Vagina (tissue), 2 donors: ENCODE results near the gene BEX4. TPM values are rescaled to one million over a fixed set of nuclear protein-coding genes. Genes with fewer than 3 reads are reported as not detected.
"Not testable (repeated sequence)": the region's sequence is repeated elsewhere in the genome, so short reads cannot be mapped to it uniquely, and the experiment has no call there.

Source experiments
- DNase-seq, 2 donors: peaks; one replicate each; pipeline ENCODE4 v3.0.0-alpha.2; 2017; ENCODE audit errors: extremely low spot score in 2 of 2
- H3K27ac ChIP-seq: fragments of 200-600 bp; sonication (generic); one replicate; pipeline ENCODE4 v1.5.1; 2019
- H3K27me3 ChIP-seq: fragments of 200-600 bp; sonication (generic); one replicate; pipeline ENCODE4 v1.5.1; 2019
- H3K36me3 ChIP-seq, 2 donors: fragments of 200-600 bp; sonication (generic); one replicate each; pipeline ENCODE4 v1.5.1; 2017 to 2019
- H3K4me1 ChIP-seq: fragments of 200-600 bp; sonication (generic); one replicate; pipeline ENCODE4 v1.5.1; 2019
- H3K4me3 ChIP-seq, 2 donors: fragments of 200-600 bp; sonication (generic); 1 replicate in 1 of 2; 2 replicates in 1 of 2; pipeline ENCODE4 v1.5.1; 2016 to 2019
- H3K9me3 ChIP-seq: fragments of 200-600 bp; sonication (generic); one replicate; pipeline ENCODE4 v1.5.1; 2019
- CTCF ChIP-seq, 3 experiments: fragments of 450-650 bp in 2 of 3; fragments of 200-600 bp in 1 of 3; sonication (generic) in 1 of 3; IDR thresholded peaks; one replicate each; pipeline ENCODE4 v1.5.1; 2017 to 2019; ENCODE audit warnings: antibody characterized with exemption in 3 of 3, mild to moderate bottlenecking in 2 of 3, moderate library complexity in 2 of 3
- POLR2A ChIP-seq, 2 donors: fragments of 450-650 bp; IDR thresholded peaks; one replicate each; pipeline ENCODE4 v1.6.1; 2017; ENCODE audit warnings: antibody characterized with exemption in 2 of 2, mild to moderate bottlenecking in 2 of 2, moderate library complexity in 2 of 2
- POLR2AphosphoS5 ChIP-seq, 2 donors: sonication (generic); formaldehyde crosslinking; IDR thresholded peaks; one replicate each; pipeline ENCODE4 v1.9.0; 2017; ENCODE audit warnings: antibody characterized with exemption in 2 of 2, mild to moderate bottlenecking in 2 of 2, low read depth in 1 of 2; ENCODE audit not compliant: insufficient read depth in 1 of 2
- intact Hi-C: fragments of 100-400 bp; cut with DNase I; formaldehyde crosslinking; loops from one replicate; pipeline ENCODE4 v1.15.1; 2023
- total RNA-seq: library from RNA; depleted of rRNA; stranded (reverse); fragments of >200 nt; gene quantifications from one replicate; pipeline ENCODE4 v1.2.3, GENCODE V29; 2016

The BEX4 gene
- total RNA-seq: 32.7 TPM

DNA sequence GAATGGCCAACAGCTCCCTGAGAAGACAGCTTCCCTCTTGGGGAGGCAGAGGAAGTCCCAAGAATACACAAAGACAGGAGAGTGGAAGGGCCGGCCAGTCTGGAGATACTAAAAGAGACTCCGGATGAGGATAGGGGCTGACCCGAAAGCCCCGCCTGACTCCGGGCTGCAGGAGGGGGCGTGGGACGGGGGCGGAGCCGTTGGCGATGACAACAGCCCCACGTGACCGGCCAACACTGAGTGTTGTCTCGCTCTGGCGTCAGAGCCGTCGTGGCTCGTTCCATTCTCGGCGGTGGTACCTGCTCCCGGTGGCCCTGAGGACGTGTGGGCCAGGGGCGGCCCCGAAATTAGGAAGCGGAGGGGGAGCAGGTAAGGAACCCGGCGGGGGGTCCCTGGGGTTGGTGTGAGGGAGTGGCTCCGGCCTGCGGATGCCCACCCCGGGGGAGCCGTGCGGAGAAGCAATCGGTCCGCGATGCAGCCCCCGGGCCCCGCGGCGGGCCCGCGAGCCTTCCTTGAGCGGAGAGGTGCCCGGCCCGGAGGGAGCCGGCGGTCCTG is at the start of gene BEX4:
TSS of gene BEX4 (plus strand) at position 239 of the 555 bp plus-strand sequence. CDS start 1,046 bp downstream, outside the sequence.
- H3K27me3 ChIP-seq: no peaks in the 10 kb centered on the region
- intact Hi-C loops: no loop called here
- TF ChIP-seq CTCF (IDR thresholded peaks at IDR 0.05) (no peak), POLR2A (IDR thresholded peaks at IDR 0.05) (peak; percentile 46 to 87), POLR2AphosphoS5 (IDR thresholded peaks at IDR 0.05; ENCODE audit: insufficient read depth in 1 of 2, low read depth in 1 of 2) (peak; percentile 43 to 95)
- no peaks in the 10 kb centered on the region for H3K9me3 ChIP-seq
- peak within 1 kb of the TSS; percentile 62 to 69 for H3K4me3 ChIP-seq
- H3K27ac ChIP-seq: peak within 1 kb of the TSS; percentile 88
- no peaks in the 10 kb centered on the region for H3K4me1 ChIP-seq
- no peaks in the 10 kb centered on the region for H3K36me3 ChIP-seq
- DNase-seq: no peak

DNA sequence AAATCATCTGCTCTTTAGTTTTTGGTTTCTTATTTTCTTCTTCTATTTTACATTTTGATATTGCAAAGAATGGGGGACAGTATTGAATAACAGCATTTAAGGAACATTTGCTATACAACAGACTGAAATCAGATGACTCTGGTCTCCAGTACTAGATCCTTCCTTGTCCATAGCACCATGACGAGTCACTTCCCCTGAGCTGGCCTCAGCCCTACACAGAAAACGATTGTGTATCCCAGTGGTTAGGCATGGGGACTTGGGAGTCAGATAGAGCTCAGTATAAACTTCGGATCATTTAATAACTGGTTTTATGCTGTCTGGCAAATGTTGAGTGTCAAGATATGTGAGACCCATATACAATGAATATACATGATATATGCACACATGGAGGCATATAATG is 44.7 kb upstream of the BEX4 start:
- no peaks in the 10 kb centered on the region for H3K36me3 ChIP-seq
- intact Hi-C loops: no loop called here
- H3K27me3 ChIP-seq: no peaks in the 10 kb centered on the region
- no peak overlapping the region for H3K27ac ChIP-seq
- no peaks in the 10 kb centered on the region for H3K9me3 ChIP-seq
- no peak for DNase-seq
- no peak for TF ChIP-seq POLR2A (IDR thresholded peaks at IDR 0.05)
- no peak for TF ChIP-seq POLR2AphosphoS5 (IDR thresholded peaks at IDR 0.05; ENCODE audit: insufficient read depth in 1 of 2, low read depth in 1 of 2)
- TF ChIP-seq CTCF (IDR thresholded peaks at IDR 0.05): no peak
- no peak overlapping the region for H3K4me3 ChIP-seq
- no peaks in the 10 kb centered on the region for H3K4me1 ChIP-seq

DNA sequence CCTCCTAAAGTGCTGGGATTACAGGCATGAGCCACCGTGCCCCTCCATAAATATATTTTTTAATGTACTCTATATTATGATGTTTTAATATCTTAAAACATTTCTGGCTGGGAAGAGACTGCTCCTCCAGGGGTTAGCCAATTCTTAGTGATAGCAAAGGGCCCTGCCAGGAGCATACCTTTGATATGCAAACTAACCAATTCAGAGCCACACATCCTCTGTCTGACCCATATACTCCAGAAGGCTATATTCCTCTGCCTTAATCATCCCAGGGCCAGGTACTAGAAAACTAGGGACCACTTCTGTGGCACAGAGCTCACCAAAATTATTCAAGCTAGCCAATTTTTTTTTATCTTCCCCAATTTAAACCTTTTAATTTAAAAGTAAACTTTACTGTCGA is 43.6 kb upstream of the BEX4 start:
- no peak for DNase-seq
- intact Hi-C loops: no loop called here
- H3K36me3 ChIP-seq: no peaks in the 10 kb centered on the region
- no peaks in the 10 kb centered on the region for H3K4me1 ChIP-seq
- TF ChIP-seq POLR2AphosphoS5 (IDR thresholded peaks at IDR 0.05; ENCODE audit: insufficient read depth in 1 of 2, low read depth in 1 of 2) (no peak), POLR2A (IDR thresholded peaks at IDR 0.05) (no peak), CTCF (IDR thresholded peaks at IDR 0.05) (no peak)
- no peaks in the 10 kb centered on the region for H3K27me3 ChIP-seq
- H3K4me3 ChIP-seq: no peak overlapping the region
- no peaks in the 10 kb centered on the region for H3K9me3 ChIP-seq
- H3K27ac ChIP-seq: no peak overlapping the region

DNA sequence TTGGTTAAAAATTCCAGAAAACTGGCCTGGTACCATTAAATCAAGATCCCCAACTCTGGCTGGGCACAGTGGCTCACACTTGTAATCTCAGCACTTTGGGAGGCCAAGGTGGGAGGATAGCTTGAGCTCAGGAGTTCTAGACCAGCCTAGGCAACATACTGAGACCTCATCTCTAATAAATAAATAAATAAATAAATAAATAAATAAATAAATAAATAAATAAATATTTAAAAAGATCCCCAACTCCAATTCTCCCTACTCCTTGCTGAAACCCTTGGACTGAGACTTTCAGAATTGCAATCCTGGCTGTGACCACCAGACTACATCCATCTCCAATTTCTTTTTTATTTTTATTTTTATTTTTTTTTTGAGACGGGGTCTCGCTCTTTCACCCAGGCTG is 39.7 kb upstream of the BEX4 start:
- H3K36me3 ChIP-seq, intact Hi-C loops, H3K27ac ChIP-seq, H3K9me3 ChIP-seq, H3K27me3 ChIP-seq, H3K4me3 ChIP-seq, H3K4me1 ChIP-seq, DNase-seq: not testable (repeated sequence)

- intact Hi-C loops: no loop called here
- H3K4me1 ChIP-seq: no peaks in the 10 kb centered on the region
- H3K4me3 ChIP-seq: no peak overlapping the region
- peak in 2 of 3 experiments; percentile 44 to 52 for TF ChIP-seq CTCF (IDR thresholded peaks at IDR 0.05)
- no peak for TF ChIP-seq POLR2AphosphoS5 (IDR thresholded peaks at IDR 0.05; ENCODE audit: insufficient read depth in 1 of 2, low read depth in 1 of 2)
- no peaks in the 10 kb centered on the region for H3K9me3 ChIP-seq
- no peak for DNase-seq
- no peak overlapping the region for H3K27ac ChIP-seq
- no peaks in the 10 kb centered on the region for H3K27me3 ChIP-seq
- no peaks in the 10 kb centered on the region for H3K36me3 ChIP-seq
Measured at GRCh38 chrX:103175944-103176753, 38.8 kb upstream of the BEX4 start.
